SK-MEL-5 (cell line): ENCODE measurements around the gene KCNH6. TPM values are rescaled to one million over a fixed set of nuclear protein-coding genes. Genes with fewer than 3 reads are reported as not detected.

Experiments
- DNase-seq: peaks from one replicate; pipeline ENCODE4 v3.0.0-alpha.2; 2016; ENCODE audit warnings: low read depth, low spot score
- in situ Hi-C: cut with HindIII; loops from 2 replicates; pipeline ENCODE4 v1.10.0; 2016; ENCODE audit warnings: low sequenced_read_pairs, high pct_unique_total_duplicates, low pct_unique_long_range_greater_than_20kb
- total RNA-seq: library from RNA; depleted of rRNA; stranded (reverse); fragments of >200 nt; shearing (Covaris generic); gene quantifications from 2 replicates; pipeline ENCODE4 v1.2.3, GENCODE V29; 2014

KCNH6 gene
- total RNA-seq, 1 experiment from 2014 or later = not detected

- in situ Hi-C loops = no loop called here
- no peak for DNase-seq
These were observed 15.8 kb downstream of the KCNH6 start for GRCh38 chr17:63538693-63539595.

GRCh38 chr17:63540590-63540989 lies 17.4 kb downstream of the KCNH6 start:
- no peak for DNase-seq
- in situ Hi-C loops = no loop called here

GRCh38 chr17:63542218-63542545 lies 19.0 kb downstream of the KCNH6 start:
- in situ Hi-C loops = no loop called here
- no peak for DNase-seq

GRCh38 chr17:63542942-63543821 lies 20.0 kb downstream of the KCNH6 start:
- in situ Hi-C loops = no loop called here
- DNase-seq = no peak

GRCh38 chr17:63543822-63544420 lies 20.8 kb downstream of the KCNH6 start:
- in situ Hi-C loops = no loop called here
- DNase-seq = no peak

- no peak for DNase-seq
- in situ Hi-C loops = no loop called here
These were observed 21.5 kb downstream of the KCNH6 start for GRCh38 chr17:63544467-63545301.

- DNase-seq = no peak
- in situ Hi-C loops = no loop called here
These were observed 23.3 kb downstream of the KCNH6 start for GRCh38 chr17:63546308-63547082.

- in situ Hi-C loops = no loop called here
- no peak for DNase-seq
These were observed 23.9 kb downstream of the KCNH6 start for GRCh38 chr17:63547083-63547523.

GRCh38 chr17:63549289-63549945 lies 26.3 kb downstream of the KCNH6 start:
- DNase-seq = no peak

GRCh38 chr17:63549946-63550816 lies 27.0 kb downstream of the KCNH6 start, which contains the start of gene DCAF7:
TSS of gene DCAF7 (plus strand) at chr17:63550477. CDS start at chr17:63550678, 201 bp downstream.
- in situ Hi-C loops = no loop called here
- peak; percentile 100 for DNase-seq

More at GRCh38 chr17:63549289-63549945, 26.3 kb downstream of the KCNH6 start:
- in situ Hi-C loops = no loop called here

- in situ Hi-C loops = no loop called here
- peak; percentile 57 for DNase-seq
These were observed 27.9 kb downstream of the KCNH6 start for GRCh38 chr17:63550817-63551639.

GRCh38 chr17:63552211-63552610 lies 29.1 kb downstream of the KCNH6 start:
- DNase-seq = no peak
- in situ Hi-C loops = no loop called here

GRCh38 chr17:63555500-63556156 lies 32.5 kb downstream of the KCNH6 start:
- in situ Hi-C loops = no loop called here
- DNase-seq = no peak

GRCh38 chr17:63557416-63557815 lies 34.3 kb downstream of the KCNH6 start:
- DNase-seq = no peak
- in situ Hi-C loops = no loop called here
